Esophagus muscularis mucosa (tissue), 4 donors: Measurements from ENCODE around the gene THSD4. TPM values are rescaled to one million over a fixed set of nuclear protein-coding genes. Genes with fewer than 3 reads are reported as not detected.

Source experiments
- DNase-seq: peaks from one replicate; pipeline ENCODE4 v3.0.0-alpha.2; 2017; ENCODE audit errors: extremely low spot score
- H3K27ac ChIP-seq, 4 donors: fragments of 200-600 bp; sonication (generic); replicated peaks in 1 of 4; 1 replicate in 3 of 4; 2 replicates in 1 of 4; pipeline ENCODE4 v1.5.1; 2016 to 2019; ENCODE audit warnings: mild to moderate bottlenecking in 1 of 4
- H3K27me3 ChIP-seq, 4 donors: fragments of 200-600 bp; sonication (generic); one replicate each; pipeline versions ENCODE4 v1.5.1 to v1.6.0; 2016 to 2019
- H3K36me3 ChIP-seq, 4 donors: fragments of 200-600 bp; sonication (generic); one replicate each; pipeline ENCODE4 v1.5.1; 2016 to 2019
- H3K4me1 ChIP-seq, 4 donors: fragments of 200-600 bp; sonication (generic); one replicate each; pipeline ENCODE4 v1.5.1; 2016 to 2019
- H3K4me3 ChIP-seq, 4 donors: fragments of 200-600 bp; sonication (generic); 1 replicate in 2 of 4; 2 replicates in 2 of 4; pipeline ENCODE4 v1.5.1; 2016 to 2019; ENCODE audit warnings: mild to moderate bottlenecking in 4 of 4, moderate library complexity in 1 of 4
- H3K9me3 ChIP-seq, 4 donors: fragments of 200-600 bp; sonication (generic); 1 replicate in 3 of 4; 2 replicates in 1 of 4; pipeline ENCODE4 v1.5.1; 2016 to 2019
- EP300 ChIP-seq: sonication (generic); formaldehyde crosslinking; IDR thresholded peaks from one replicate; pipeline ENCODE4 v1.6.1; 2017; ENCODE audit warnings: antibody characterized with exemption
- POLR2A ChIP-seq: fragments of 450-650 bp; IDR thresholded peaks from one replicate; pipeline ENCODE4 v1.6.1; 2017; ENCODE audit warnings: antibody characterized with exemption, moderate library complexity, mild to moderate bottlenecking, low read depth
- POLR2AphosphoS5 ChIP-seq, 2 donors: sonication (generic); formaldehyde crosslinking; IDR thresholded peaks; one replicate each; pipeline ENCODE4 v1.6.1; 2017; ENCODE audit warnings: antibody characterized with exemption in 2 of 2
- WGBS: methylation state at CpG from one replicate; pipeline ENCODE4 v1.1.5; 2018; 5-methylcytosine and 5-hydroxymethylcytosine counted together
- intact Hi-C: fragments of 100-400 bp; cut with DNase I; formaldehyde crosslinking; loops from one replicate; pipeline ENCODE4 v1.15.1; 2023
- total RNA-seq, 4 donors: library from RNA; depleted of rRNA; stranded (reverse); fragments of >200 nt; gene quantifications; one replicate each; pipeline versions ENCODE4 v1.1.0 to v1.2.1, GENCODE V29; 2016
- TF ChIP-seq, protein P1 (sequence below), 3 experiments: fragments of 200-600 bp in 2 of 3; fragments of 450-650 bp in 1 of 3; sonication (generic) in 2 of 3; IDR thresholded peaks; one replicate each; pipeline ENCODE4 v1.5.1; 2017 to 2019; ENCODE audit warnings: antibody characterized with exemption in 3 of 3, mild to moderate bottlenecking in 2 of 3, moderate library complexity in 1 of 3

THSD4 gene
- total RNA-seq, 4 donors from 2014 or later, result 3.2 to 6.6 (median 5.6) TPM

DNA sequence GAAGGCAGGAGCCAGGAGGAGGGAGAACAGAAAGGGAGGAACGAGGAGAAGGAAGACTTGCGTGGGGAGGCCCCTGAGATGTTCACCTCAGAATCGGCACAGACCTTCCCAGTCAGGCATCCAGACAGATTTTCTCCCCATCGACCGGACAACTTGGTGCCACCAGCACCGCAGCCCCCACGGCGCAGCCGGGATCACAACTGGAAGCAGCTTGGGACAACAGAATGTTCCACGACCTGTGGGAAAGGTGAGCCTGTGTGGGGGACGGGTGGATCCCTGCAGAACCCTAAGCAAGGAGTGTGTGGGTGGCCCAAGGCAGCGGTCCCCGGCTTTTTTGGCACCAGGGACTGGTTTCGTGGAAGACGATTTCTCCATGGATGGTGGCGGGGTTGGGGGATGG is 622.5 kb downstream of the THSD4 start:
- Histone ChIP-seq H3K9me3 (no peaks in the 10 kb centered on the region), H3K27me3 (no peaks in the 10 kb centered on the region), H3K4me1 (peaks cover 0 to under 1% (median 0%) of the 10 kb centered on the region in 4 donors), H3K27ac (no peak overlapping the region), H3K4me3 (no peak overlapping the region), H3K36me3 (no peaks in the 10 kb centered on the region)
- WGBS, result 91% methylated on average over 15 of the region's 16 CpGs
- TF ChIP-seq EP300, result no peak
- no peak for TF ChIP-seq POLR2AphosphoS5 (IDR thresholded peaks at IDR 0.05)
- TF ChIP-seq POLR2A, result no peak
- TF ChIP-seq, protein P1, sequence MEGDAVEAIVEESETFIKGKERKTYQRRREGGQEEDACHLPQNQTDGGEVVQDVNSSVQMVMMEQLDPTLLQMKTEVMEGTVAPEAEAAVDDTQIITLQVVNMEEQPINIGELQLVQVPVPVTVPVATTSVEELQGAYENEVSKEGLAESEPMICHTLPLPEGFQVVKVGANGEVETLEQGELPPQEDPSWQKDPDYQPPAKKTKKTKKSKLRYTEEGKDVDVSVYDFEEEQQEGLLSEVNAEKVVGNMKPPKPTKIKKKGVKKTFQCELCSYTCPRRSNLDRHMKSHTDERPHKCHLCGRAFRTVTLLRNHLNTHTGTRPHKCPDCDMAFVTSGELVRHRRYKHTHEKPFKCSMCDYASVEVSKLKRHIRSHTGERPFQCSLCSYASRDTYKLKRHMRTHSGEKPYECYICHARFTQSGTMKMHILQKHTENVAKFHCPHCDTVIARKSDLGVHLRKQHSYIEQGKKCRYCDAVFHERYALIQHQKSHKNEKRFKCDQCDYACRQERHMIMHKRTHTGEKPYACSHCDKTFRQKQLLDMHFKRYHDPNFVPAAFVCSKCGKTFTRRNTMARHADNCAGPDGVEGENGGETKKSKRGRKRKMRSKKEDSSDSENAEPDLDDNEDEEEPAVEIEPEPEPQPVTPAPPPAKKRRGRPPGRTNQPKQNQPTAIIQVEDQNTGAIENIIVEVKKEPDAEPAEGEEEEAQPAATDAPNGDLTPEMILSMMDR (IDR thresholded peaks at IDR 0.05), result no peak
- intact Hi-C loops, result no loop called here
- no peak for DNase-seq

DNA sequence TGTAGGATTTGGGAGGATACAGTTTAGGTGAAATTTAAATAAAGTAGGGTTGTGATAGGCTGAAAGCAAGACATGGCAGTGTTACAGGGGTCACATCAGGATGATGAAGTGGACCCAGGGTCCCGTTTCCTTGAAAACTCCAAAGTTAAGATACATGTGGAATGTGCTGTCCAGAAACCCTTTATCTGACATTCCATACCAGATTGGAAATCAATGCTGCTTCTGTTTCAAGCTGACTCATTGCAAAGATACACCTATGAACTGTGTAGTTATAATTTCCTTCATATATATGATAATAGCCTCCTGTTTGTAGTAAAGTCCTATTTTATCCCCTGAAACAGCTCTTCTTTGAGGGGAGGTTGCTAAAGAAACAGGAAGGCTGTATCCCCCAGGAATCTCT is 624.1 kb downstream of the THSD4 start:
- Histone ChIP-seq H3K4me1 (no peaks in the 10 kb centered on the region), H3K4me3 (no peak overlapping the region), H3K9me3 (no peaks in the 10 kb centered on the region), H3K27me3 (no peaks in the 10 kb centered on the region), H3K27ac (no peak overlapping the region), H3K36me3 (no peaks in the 10 kb centered on the region)
- DNase-seq, result no peak
- 58% methylated on average over 1 of the region's 1 CpG for WGBS
- TF ChIP-seq POLR2AphosphoS5 (IDR thresholded peaks at IDR 0.05), result no peak
- TF ChIP-seq POLR2A, result no peak
- no peak for TF ChIP-seq EP300
- TF ChIP-seq, protein P1 (IDR thresholded peaks at IDR 0.05), result no peak
- intact Hi-C loops, result no loop called here

DNA sequence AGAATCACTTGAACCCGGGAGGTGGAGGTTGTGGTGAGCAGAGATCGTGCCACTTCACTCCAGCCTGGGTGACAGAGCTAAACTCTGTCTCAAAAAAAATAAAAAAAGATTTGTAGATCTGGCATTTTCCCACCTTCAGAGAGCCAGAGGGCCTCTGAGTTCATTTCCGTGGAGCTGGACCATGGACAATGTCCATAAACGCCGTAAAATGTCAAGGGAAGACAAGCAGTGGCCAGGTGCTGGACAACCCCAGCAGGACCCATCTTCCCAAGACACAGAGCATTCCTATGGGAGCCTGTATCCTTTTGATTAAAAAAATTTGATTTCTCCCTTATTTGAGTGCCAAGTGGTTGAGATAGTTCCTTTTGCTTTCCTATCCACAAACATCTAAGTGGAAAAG is 627.7 kb downstream of the THSD4 start:
- H3K4me3 ChIP-seq, result no peak overlapping the region
- intact Hi-C loops, result loop anchor here (2.0 to 10.0 kb wide), 2 partner anchors 60 to 412 kb away; no protein-coding TSS in a partner anchor
- H3K36me3 ChIP-seq, result peaks cover 0 to 6% (median 0%) of the 10 kb centered on the region in 4 donors
- H3K27ac ChIP-seq, result no peak overlapping the region
- TF ChIP-seq EP300, result no peak
- TF ChIP-seq, protein P1 (IDR thresholded peaks at IDR 0.05), result no peak
- TF ChIP-seq POLR2AphosphoS5 (IDR thresholded peaks at IDR 0.05), result no peak
- TF ChIP-seq POLR2A, result no peak
- 84% methylated on average over 5 of the region's 5 CpGs for whole genome bisulfite sequencing
- H3K4me1 ChIP-seq, result no peaks in the 10 kb centered on the region
- no peaks in the 10 kb centered on the region for H3K9me3 ChIP-seq
- DNase-seq, result no peak
- no peaks in the 10 kb centered on the region for H3K27me3 ChIP-seq

DNA sequence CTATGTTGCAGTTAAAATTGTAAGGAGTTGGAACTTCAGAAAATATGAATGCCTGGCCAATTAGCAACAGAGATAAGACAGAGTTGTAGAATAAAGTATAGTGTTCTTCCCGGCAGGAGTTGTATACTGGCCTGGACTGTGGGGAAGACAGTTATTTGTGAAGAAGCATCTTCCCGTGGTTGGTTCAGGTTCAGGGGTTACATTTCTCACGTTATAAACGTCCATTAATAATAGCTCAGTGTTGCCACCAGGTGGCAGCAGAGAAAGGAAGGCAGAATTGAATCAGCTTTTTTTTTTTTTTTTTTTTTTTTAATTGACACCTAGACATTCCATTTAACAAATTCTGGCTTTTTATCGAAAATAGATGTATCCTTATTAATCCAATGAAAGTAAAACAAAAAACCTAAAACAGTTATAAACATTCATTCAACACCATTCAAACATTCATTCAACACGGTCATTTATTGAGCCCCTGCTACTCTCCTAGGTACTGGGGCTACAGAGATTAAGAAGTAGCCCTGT is 628.7 kb downstream of the THSD4 start:
- Histone ChIP-seq H3K9me3 (no peaks in the 10 kb centered on the region), H3K27me3 (no peaks in the 10 kb centered on the region), H3K27ac (no peak overlapping the region), H3K4me3 (no peak overlapping the region), H3K36me3 (peaks cover 0 to 11% (median 0%) of the 10 kb centered on the region in 4 donors), H3K4me1 (no peaks in the 10 kb centered on the region)
- no peak for TF ChIP-seq EP300
- TF ChIP-seq, protein P1 (IDR thresholded peaks at IDR 0.05), result peak; percentile 66 to 74 (median 68)
- intact Hi-C loops, result loop anchor here (2.0 to 10.0 kb wide), 2 partner anchors 59 to 411 kb away; no protein-coding TSS in a partner anchor
- DNase-seq, result no peak
- WGBS, result 20% methylated on average over 6 of the region's 6 CpGs

DNA sequence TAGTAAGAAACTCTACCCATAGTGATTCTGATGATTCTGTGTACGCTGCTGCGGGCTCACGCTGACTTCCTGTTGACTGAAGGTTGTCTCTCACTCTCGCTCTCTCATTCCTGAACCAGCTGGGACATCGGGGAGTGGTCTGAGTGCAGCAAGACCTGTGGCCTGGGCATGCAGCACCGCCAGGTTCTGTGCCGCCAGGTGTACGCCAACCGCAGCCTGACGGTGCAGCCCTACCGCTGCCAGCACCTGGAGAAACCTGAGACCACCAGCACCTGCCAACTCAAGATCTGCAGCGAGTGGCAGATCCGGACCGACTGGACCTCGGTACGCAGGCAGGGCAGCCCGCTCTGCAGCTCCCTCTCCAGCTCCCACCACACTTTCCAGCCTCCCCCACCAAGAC is 631.4 kb downstream of the THSD4 start:
- no peak overlapping the region for H3K27ac ChIP-seq
- no peak for DNase-seq
- H3K27me3 ChIP-seq, result no peaks in the 10 kb centered on the region
- peaks cover 0 to 15% (median 0%) of the 10 kb centered on the region in 4 donors for H3K36me3 ChIP-seq
- 96% methylated on average over 16 of the region's 17 CpGs for WGBS
- intact Hi-C loops, result loop anchor here (10.0 kb wide), 1 partner anchor 408 kb away; no protein-coding TSS in a partner anchor
- H3K4me3 ChIP-seq, result no peak overlapping the region
- no peaks in the 10 kb centered on the region for H3K4me1 ChIP-seq
- TF ChIP-seq POLR2AphosphoS5 (IDR thresholded peaks at IDR 0.05) (no peak), EP300 (no peak), POLR2A (no peak)
- TF ChIP-seq, protein P1 (IDR thresholded peaks at IDR 0.05), result no peak
- no peaks in the 10 kb centered on the region for H3K9me3 ChIP-seq
